HEK293 (cell line): ENCODE results near the gene FUT4.

Source experiments
- CTCF ChIA-PET: fragments of 350-600 bp; formaldehyde crosslinking; extraction: SDS; loops from one replicate; lab custom pipeline; 2021; ENCODE audit warnings: antibody characterized with exemption; lab: Yijun Ruan, JAX
- POLR2A ChIA-PET: fragments of 300-600 bp; formaldehyde crosslinking; extraction: SDS; loops from one replicate; lab custom pipeline; 2020; ENCODE audit warnings: antibody characterized with exemption, inconsistent platforms; lab: Yijun Ruan, JAX
- H3K27ac ChIP-seq: fragments of 200-500 bp; sonication (Bioruptor generic); 2 replicates; pipeline ENCODE4 v1.5.1; 2014; ENCODE audit warnings: low read depth, low read length, control low read depth, inconsistent platforms; ENCODE audit errors: extremely low read depth
- H3K36me3 ChIP-seq, 2 experiments: fragments of 200-500 bp in 1 of 2; sonication (Bioruptor generic) in 1 of 2; 1 replicate in 1 of 2; 2 replicates in 1 of 2; pipeline ENCODE4 v1.5.1; 2014 to 2017; ENCODE audit warnings: inconsistent platforms in 2 of 2, low read length in 2 of 2; ENCODE audit not compliant: control insufficient read depth in 2 of 2, insufficient read depth in 1 of 2
- H3K4me1 ChIP-seq: fragments of 200-500 bp; sonication (Bioruptor generic); 2 replicates; pipeline ENCODE4 v1.5.1; 2014; ENCODE audit warnings: mild to moderate bottlenecking, low read length, inconsistent platforms; ENCODE audit not compliant: control insufficient read depth, insufficient read depth
- H3K4me3 ChIP-seq: 2 replicates; pipeline ENCODE4 v1.5.1; 2011; ENCODE audit warnings: low read depth, mild to moderate bottlenecking, control low read depth, low read length, moderate library complexity
- H3K9me3 ChIP-seq: fragments of 200-500 bp; sonication (Bioruptor generic); 2 replicates; pipeline ENCODE4 v1.5.1; 2014; ENCODE audit warnings: low read depth, low read length, inconsistent platforms; ENCODE audit not compliant: control insufficient read depth, insufficient read depth
- FEZF1 ChIP-seq: fragments of 450-650 bp; formaldehyde crosslinking; IDR thresholded peaks from 2 replicates; pipeline ENCODE4 v1.5.1; 2016; ENCODE audit warnings: missing biosample characterization, missing genetic modification characterization
- KLF17 ChIP-seq: fragments of 450-650 bp; formaldehyde crosslinking; IDR thresholded peaks from 2 replicates; pipeline ENCODE4 v1.5.1; 2016; ENCODE audit warnings: missing biosample characterization, missing genetic modification characterization
- KLF9 ChIP-seq: fragments of 450-650 bp; formaldehyde crosslinking; IDR thresholded peaks from 2 replicates; pipeline ENCODE4 v1.5.1; 2016; ENCODE audit warnings: missing biosample characterization, missing genetic modification characterization, low read depth
- YY1 ChIP-seq: fragments of 450-650 bp; formaldehyde crosslinking; IDR thresholded peaks from 2 replicates; pipeline ENCODE4 v1.5.1; 2018; ENCODE audit warnings: missing biosample characterization, missing genetic modification characterization
- ZBTB17 ChIP-seq: fragments of 450-650 bp; formaldehyde crosslinking; IDR thresholded peaks from 2 replicates; pipeline ENCODE4 v1.5.1; 2016; ENCODE audit warnings: missing biosample characterization, missing genetic modification characterization
- ZNF132 ChIP-seq: fragments of 450-650 bp; formaldehyde crosslinking; IDR thresholded peaks from 2 replicates; pipeline ENCODE4 v1.5.1; 2017; ENCODE audit warnings: missing biosample characterization, missing genetic modification characterization, borderline replicate concordance
- ZNF18 ChIP-seq: fragments of 450-650 bp; formaldehyde crosslinking; IDR thresholded peaks from 2 replicates; pipeline ENCODE4 v1.5.1; 2016; ENCODE audit warnings: missing biosample characterization, missing genetic modification characterization
- ZNF19 ChIP-seq: fragments of 450-650 bp; formaldehyde crosslinking; IDR thresholded peaks from 2 replicates; pipeline ENCODE4; 2016; ENCODE audit warnings: missing biosample characterization, missing genetic modification characterization, low read depth
- ZNF23 ChIP-seq: fragments of 450-650 bp; formaldehyde crosslinking; IDR thresholded peaks from 2 replicates; pipeline ENCODE4 v1.5.1; 2016; ENCODE audit warnings: missing biosample characterization, missing genetic modification characterization, borderline replicate concordance
- ZNF280D ChIP-seq: fragments of 450-650 bp; formaldehyde crosslinking; IDR thresholded peaks from 2 replicates; pipeline ENCODE4 v1.5.1; 2016; ENCODE audit warnings: missing biosample characterization, missing genetic modification characterization
- ZNF292 ChIP-seq: fragments of 450-650 bp; formaldehyde crosslinking; IDR thresholded peaks from 2 replicates; pipeline ENCODE4 v1.5.1; 2016; ENCODE audit warnings: low read depth, missing biosample characterization, missing genetic modification characterization, borderline replicate concordance
- ZNF335 ChIP-seq: fragments of 450-650 bp; formaldehyde crosslinking; conservative IDR thresholded peaks from 2 replicates; pipeline ENCODE4 v1.5.1; 2016; ENCODE audit warnings: missing biosample characterization, missing genetic modification characterization
- ZNF37A ChIP-seq: fragments of 450-650 bp; IDR thresholded peaks from 2 replicates; pipeline ENCODE4 v1.5.1; 2018; ENCODE audit warnings: missing biosample characterization, missing genetic modification characterization
- ZNF416 ChIP-seq: fragments of 450-650 bp; formaldehyde crosslinking; IDR thresholded peaks from 2 replicates; pipeline ENCODE4 v1.5.1; 2016; ENCODE audit warnings: missing biosample characterization, missing genetic modification characterization
- ZNF514 ChIP-seq: fragments of 450-650 bp; formaldehyde crosslinking; IDR thresholded peaks from 2 replicates; pipeline ENCODE4 v1.5.1; 2016; ENCODE audit warnings: missing biosample characterization, missing genetic modification characterization
- ZNF558 ChIP-seq: fragments of 450-650 bp; formaldehyde crosslinking; IDR thresholded peaks from 2 replicates; pipeline ENCODE4 v1.5.1; 2016; ENCODE audit warnings: missing biosample characterization, missing genetic modification characterization
- ZNF621 ChIP-seq: fragments of 450-650 bp; formaldehyde crosslinking; IDR thresholded peaks from 2 replicates; pipeline ENCODE4 v1.5.1; 2017; ENCODE audit warnings: missing biosample characterization, missing genetic modification characterization
- ZNF654 ChIP-seq: fragments of 450-650 bp; formaldehyde crosslinking; IDR thresholded peaks from 2 replicates; pipeline ENCODE4 v1.5.1; 2016; ENCODE audit warnings: low read depth, missing biosample characterization, missing genetic modification characterization
- ZNF704 ChIP-seq: fragments of 450-650 bp; formaldehyde crosslinking; IDR thresholded peaks from 2 replicates; pipeline ENCODE4 v1.5.1; 2016; ENCODE audit warnings: missing biosample characterization, missing genetic modification characterization
- TF ChIP-seq, protein P1 (sequence below): fragments of 450-650 bp; formaldehyde crosslinking; IDR thresholded peaks from 2 replicates; pipeline ENCODE4 v1.5.1; 2016; ENCODE audit warnings: missing biosample characterization, missing genetic modification characterization, borderline replicate concordance
- TF ChIP-seq, protein P2 (sequence below): fragments of 450-650 bp; formaldehyde crosslinking; IDR thresholded peaks from 2 replicates; pipeline ENCODE4 v1.5.1; 2016; ENCODE audit warnings: missing biosample characterization, missing genetic modification characterization

The FUT4 gene

GRCh38 chr11:94518300-94518699 is 25.4 kb upstream of the FUT4 start (continued):
- TF ChIP-seq, protein P1, sequence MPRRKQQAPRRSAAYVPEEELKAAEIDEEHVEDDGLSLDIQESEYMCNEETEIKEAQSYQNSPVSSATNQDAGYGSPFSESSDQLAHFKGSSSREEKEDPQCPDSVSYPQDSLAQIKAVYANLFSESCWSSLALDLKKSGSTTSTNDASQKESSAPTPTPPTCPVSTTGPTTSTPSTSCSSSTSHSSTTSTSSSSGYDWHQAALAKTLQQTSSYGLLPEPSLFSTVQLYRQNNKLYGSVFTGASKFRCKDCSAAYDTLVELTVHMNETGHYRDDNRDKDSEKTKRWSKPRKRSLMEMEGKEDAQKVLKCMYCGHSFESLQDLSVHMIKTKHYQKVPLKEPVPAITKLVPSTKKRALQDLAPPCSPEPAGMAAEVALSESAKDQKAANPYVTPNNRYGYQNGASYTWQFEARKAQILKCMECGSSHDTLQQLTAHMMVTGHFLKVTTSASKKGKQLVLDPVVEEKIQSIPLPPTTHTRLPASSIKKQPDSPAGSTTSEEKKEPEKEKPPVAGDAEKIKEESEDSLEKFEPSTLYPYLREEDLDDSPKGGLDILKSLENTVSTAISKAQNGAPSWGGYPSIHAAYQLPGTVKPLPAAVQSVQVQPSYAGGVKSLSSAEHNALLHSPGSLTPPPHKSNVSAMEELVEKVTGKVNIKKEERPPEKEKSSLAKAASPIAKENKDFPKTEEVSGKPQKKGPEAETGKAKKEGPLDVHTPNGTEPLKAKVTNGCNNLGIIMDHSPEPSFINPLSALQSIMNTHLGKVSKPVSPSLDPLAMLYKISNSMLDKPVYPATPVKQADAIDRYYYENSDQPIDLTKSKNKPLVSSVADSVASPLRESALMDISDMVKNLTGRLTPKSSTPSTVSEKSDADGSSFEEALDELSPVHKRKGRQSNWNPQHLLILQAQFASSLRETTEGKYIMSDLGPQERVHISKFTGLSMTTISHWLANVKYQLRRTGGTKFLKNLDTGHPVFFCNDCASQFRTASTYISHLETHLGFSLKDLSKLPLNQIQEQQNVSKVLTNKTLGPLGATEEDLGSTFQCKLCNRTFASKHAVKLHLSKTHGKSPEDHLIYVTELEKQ (tag by site-specific recombination): no peak
- TF ChIP-seq KLF9 (tag by site-specific recombination): no peak
- no peak for TF ChIP-seq ZNF704 (tag by site-specific recombination)
- no peak for TF ChIP-seq ZNF335 (tag by site-specific recombination)
- no peak for TF ChIP-seq ZNF514 (tag by site-specific recombination)
- no peak for TF ChIP-seq ZNF558 (tag by site-specific recombination)
- TF ChIP-seq YY1 (tag by site-specific recombination): no peak
- TF ChIP-seq ZNF23 (tag by site-specific recombination): no peak
- no peak for TF ChIP-seq ZNF280D (tag by site-specific recombination)
- no peak for TF ChIP-seq ZNF292 (tag by site-specific recombination)
- no peak for TF ChIP-seq ZNF19 (tag by site-specific recombination)
- TF ChIP-seq ZNF37A (tag by site-specific recombination): no peak
- TF ChIP-seq ZNF621 (tag by site-specific recombination): no peak
- no peak for TF ChIP-seq ZNF416 (tag by site-specific recombination)

DNA sequence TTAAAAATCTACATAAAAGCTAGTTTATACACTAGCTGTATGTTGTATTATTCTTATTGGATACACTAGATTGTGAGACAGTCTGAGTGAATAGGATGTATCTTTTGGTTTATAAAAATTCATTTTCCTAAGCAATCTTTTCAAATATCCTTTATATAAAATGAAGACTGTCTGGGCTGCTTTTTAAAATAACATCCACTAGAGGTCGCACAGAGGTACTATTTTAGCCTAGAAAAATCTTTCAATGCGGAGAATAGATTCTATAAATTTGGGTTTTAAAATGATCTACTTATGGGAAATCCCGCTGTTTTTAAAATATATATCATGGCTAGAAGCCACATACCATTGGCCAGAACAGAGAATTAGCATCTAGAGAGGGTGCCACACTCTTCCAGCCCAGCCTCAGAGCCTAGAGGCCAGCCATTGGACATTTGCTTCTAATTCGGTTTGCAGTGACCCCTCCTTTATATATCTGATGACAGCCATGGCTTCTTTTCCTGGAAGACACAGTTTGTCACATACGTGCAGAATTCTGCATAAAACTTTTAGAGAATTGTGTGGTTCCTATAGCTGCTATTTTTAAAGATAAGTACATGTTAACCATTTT is 24.1 kb upstream of the FUT4 start:
- CTCF ChIA-PET: interaction anchor here (0.5 to 2.0 kb wide), 18 partner anchors 9 to 631 kb away, joined by 3 to 12 read pairs (median 4); no protein-coding TSS in a partner anchor
- POLR2A ChIA-PET: no interaction called here
- no peaks in the 10 kb centered on the region for H3K36me3 ChIP-seq

More for the DNA sequence above, 24.1 kb upstream of the FUT4 start:
- H3K4me3 ChIP-seq: no peak overlapping the region
- H3K4me1 ChIP-seq: no peaks in the 10 kb centered on the region
- H3K27ac ChIP-seq: no peak overlapping the region
- no peaks in the 10 kb centered on the region for H3K9me3 ChIP-seq
- TF ChIP-seq, protein P2, sequence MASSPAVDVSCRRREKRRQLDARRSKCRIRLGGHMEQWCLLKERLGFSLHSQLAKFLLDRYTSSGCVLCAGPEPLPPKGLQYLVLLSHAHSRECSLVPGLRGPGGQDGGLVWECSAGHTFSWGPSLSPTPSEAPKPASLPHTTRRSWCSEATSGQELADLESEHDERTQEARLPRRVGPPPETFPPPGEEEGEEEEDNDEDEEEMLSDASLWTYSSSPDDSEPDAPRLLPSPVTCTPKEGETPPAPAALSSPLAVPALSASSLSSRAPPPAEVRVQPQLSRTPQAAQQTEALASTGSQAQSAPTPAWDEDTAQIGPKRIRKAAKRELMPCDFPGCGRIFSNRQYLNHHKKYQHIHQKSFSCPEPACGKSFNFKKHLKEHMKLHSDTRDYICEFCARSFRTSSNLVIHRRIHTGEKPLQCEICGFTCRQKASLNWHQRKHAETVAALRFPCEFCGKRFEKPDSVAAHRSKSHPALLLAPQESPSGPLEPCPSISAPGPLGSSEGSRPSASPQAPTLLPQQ (tag by site-specific recombination): no peak
- TF ChIP-seq ZNF654 (tag by site-specific recombination) (peak; percentile 47), KLF17 (tag by site-specific recombination) (no peak), ZNF132 (tag by site-specific recombination) (no peak), FEZF1 (no peak), KLF9 (tag by site-specific recombination) (no peak), ZNF18 (tag by site-specific recombination) (no peak), ZBTB17 (tag by site-specific recombination) (no peak)
